Stimulated activated CD8-positive, alpha-beta memory T cell treated with anti-CD3 and anti-CD28 coated beads, Interleukin-12 subunit alpha, Interleukin-12 subunit beta, amount 100 ng/mL, for 24 hours (primary cell): ENCODE data around the gene ICA1.

Source experiments
- DNase-seq: peaks from one replicate; pipeline ENCODE4 v3.0.0-alpha.2; 2020; ENCODE audit errors: extremely low read depth

Gene ICA1

GRCh38 chr7:8228068-8228467, 33.9 kb downstream of the ICA1 start:
- no peak for DNase-seq

- no peak for DNase-seq
Measured at GRCh38 chr7:8227261-8227660, 34.7 kb downstream of the ICA1 start.

GRCh38 chr7:8226501-8226900, 35.5 kb downstream of the ICA1 start:
- DNase-seq: no peak

DNA sequence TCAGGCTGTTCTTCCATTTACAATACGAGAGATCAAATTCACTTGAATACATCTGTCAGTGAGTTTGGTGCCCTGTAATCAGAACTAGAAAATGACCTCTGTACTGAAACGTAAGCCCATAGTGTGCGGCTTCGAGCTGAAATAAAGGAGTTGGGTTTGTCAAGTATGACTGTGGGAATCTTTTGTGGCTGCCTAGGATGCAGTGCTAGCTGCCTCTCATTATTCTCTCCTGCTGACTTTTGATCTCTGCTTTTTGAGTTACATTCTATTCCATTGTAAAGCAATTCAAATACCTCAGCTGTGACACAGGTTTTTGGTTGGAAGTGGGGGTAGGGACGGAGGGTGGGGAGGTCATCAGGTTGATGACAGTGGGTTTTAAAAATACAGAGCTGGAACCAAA, 40.4 kb downstream of the ICA1 start:
- no peak for DNase-seq

- DNase-seq: no peak
Measured at GRCh38 chr7:8221101-8221495, 40.9 kb downstream of the ICA1 start.

DNA sequence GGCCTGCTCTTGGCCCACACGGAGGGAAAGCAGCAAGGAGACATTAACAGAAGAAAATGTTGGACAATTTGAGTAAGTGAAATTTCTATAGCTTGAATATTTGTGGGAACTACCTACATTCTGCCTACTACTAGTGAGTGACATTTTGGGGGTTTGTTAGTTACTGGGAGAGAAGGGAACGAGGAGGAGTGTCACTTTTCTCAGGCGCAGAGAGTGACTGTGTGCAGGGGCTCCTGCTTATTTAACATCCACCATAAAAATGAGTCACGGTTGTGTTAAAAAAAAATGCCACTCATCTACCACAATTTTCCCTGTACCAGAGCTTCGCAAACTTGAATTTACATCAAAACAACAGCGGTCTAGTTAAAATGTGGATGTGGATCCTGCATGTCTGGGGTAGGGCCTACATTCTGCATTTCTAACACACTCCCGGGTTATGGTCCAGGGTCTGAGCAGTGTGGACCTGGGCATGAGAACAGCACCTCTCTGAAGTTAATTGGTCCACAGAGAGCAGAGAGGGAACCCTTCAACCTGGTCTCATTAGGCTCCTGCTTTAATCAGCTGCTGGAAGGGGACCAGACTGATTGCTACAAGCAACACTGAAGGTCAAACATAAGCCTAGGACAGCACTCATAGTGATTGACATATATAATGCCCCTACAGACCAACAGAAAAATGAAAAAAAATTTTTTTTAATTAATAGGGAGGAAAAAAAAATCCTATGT, 41.4 kb downstream of the ICA1 start:
- no peak for DNase-seq

DNA sequence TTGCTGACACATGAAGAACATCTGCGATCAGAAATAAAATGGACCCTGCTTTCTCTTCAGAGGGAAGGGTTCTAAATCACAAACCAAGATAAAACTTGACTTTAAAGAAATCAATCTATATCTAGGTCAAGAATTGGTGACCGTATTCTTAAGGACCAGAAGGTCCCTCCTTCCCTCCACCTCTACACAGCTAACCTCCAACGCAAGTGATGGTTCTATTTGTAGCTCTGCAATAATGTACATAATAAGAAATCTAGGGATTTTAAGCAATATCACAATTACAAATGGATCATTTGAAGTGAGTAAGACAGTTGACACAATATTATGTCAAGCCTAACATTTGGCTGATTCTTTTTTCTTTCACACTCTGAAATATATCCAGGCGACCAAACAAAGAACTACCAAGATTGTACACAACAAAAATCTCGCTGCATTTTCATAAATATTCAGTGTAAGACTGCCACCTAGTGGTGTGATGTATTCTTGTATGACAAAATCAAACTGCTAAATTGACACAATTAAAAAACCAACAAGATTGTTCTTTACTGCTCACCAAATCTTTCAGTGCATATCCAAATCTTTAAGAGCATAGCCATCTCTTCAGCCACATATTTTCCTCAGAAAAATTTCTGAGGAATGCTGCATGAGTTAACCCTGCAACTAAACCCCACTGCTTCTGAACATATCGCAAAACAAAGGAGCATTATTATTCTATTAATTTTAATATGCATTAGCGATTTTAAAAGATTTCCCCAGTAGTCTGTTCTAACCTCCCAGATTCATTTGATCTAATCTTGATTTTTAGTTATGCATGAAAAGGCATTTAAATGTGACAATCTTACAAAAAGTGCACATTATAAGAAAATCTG, 44.5 kb downstream of the ICA1 start:
- DNase-seq: no peak

GRCh38 chr7:8216334-8216690, 45.7 kb downstream of the ICA1 start:
- no peak for DNase-seq

DNA sequence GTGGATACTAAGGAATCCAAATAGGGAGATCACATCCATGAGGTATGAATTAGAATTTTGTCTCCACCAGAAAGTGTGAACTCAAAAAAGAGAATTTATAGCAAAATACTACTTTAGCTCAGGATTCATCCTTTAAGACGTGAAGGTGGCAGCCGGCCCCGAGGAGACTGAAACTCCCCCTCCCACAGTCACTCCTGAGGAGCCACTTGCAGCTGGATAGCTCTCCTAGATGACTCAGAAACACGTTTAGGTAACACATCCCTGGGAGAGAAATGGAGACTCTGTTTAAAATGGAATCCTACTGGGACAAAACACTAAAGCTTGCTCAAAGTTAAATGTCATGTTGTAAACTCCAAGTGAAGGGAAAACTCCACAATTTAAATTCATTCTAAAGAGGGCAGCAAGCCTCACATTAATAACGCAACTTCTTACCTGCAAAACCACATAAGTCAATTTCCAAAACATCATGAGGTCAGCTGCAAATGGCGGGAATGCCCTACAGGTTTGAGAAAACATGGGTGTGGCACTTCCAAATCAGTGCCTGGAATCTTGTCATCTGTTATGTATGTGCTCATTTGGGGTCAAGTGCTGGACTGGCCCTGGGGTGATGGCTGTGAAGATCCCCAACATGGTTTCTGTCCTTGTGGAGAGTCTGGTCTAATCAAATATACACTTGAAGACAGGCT, 46.2 kb downstream of the ICA1 start:
- no peak for DNase-seq

DNA sequence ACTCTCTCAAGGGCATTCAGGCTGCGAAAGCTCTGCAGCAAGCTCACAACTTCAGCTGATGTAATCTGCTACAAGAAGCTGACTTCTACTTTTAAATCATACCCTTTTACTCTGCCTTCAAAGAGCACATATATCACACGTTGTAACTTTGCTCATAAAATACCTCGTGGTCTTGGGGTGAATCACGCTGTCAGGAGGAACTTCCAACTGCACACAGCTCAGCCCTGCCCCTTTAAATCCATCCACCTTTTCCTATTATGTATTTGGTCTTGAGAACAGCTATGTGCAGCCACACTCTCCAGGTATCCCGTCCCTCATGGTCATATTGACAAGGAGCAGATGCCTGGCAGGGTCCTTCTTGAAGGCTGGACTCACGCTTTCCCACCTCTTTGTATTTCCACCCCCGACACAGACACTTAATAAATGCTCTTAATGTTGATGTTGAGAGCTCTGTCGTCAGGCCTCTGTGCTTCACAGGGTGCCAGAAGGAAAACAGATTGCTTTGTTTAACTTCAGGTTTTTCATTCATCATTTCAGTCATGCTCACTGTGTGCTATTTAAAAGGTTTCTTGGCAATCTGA, 47.6 kb downstream of the ICA1 start:
- no peak for DNase-seq

GRCh38 chr7:8213381-8213780, 48.6 kb downstream of the ICA1 start:
- DNase-seq: no peak

GRCh38 chr7:8212638-8213037, 49.3 kb downstream of the ICA1 start:
- no peak for DNase-seq

DNA sequence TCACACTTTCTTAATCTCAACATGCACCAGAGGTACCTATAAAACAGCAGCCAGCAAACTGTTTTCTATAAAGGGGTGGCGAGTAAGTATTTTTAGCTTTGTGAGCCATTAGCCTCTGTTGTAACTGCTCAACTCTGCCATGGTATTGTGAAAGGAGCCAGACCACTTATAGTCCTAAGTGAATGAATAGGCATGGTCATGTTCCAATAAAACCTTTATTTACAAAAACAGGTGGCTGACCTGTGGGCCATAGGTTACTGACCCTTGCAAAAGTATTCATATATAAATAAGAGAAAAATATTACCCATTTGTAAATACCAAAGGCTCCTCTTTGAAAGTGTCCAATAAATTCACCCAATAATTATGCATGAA, 50.3 kb downstream of the ICA1 start:
- no peak for DNase-seq

- no peak for DNase-seq
Measured at GRCh38 chr7:8210845-8211724, 50.9 kb downstream of the ICA1 start.

DNA sequence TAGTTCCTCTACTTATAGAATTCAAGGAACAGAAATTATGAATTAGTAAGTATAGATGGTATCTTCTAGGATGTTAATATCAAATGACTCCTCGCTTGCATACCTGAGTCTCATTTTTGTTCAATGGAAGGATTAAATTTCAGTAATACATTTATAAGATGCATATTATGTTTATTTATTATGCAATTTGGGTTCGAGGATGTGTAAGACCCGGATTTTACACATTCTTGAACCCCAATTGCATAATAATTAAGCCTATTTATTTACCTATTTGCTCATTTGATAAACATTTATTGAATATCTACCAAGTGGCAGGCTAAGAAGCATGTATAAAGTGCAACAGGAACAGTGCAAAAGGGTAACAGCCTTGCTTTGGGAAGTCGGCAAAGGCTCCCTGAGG, 52.6 kb downstream of the ICA1 start:
- DNase-seq: no peak

DNA sequence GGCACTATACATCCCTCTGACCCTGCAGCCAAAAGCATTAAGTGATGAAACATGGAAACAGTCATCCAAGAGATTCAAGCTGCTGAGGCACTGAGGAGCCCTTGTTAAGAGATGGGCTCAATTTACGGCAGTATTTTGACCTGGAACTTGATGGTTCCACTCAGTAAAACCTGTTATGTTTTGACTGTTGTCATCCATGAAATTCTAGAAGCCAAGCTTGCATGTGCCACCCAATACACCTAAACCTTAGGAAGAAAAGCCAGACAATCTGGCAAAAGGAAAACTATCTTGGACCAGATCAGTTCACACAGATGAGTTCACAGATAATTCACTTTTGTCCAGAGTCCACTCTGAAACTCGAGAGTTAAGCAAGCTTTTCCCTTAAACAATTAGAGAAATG, 53.2 kb downstream of the ICA1 start:
- no peak for DNase-seq

DNA sequence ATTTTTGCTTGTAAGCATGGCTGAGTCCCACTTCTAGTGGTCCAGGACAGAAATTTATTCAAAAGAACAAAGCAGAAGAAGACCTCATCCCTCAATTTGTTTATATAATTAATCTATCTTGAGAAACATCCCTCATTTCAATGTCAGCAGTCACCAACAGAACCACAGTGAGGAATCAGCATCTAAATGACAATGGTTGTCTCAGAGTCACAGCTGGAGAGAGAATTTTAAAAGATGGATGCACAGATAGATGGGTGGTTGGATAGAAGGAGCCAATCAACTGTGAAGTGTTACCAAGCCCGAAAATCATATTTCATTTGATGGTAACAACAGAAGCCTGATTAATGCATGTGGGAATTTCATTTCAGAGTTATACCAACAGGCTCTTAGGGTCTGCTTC, 55.0 kb downstream of the ICA1 start:
- no peak for DNase-seq

DNA sequence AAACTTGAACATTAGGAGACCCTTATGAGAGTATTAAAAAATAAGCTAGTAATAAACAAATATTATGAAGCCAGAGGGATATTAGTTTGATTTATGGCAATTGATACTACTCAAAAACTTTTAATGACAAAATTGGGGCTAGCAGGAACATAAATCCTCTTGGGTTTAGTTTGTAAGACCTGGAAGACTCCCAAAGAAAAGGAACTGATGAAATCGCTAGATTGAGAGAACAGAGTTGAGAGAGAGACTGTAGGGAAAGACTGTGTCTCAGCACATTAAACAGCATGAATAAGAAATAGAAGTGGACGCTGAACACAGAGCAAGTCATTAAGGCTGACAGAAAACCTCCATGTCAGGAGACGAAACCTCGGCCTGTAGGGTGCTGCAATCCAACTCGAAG, 56.4 kb downstream of the ICA1 start:
- no peak for DNase-seq

DNA sequence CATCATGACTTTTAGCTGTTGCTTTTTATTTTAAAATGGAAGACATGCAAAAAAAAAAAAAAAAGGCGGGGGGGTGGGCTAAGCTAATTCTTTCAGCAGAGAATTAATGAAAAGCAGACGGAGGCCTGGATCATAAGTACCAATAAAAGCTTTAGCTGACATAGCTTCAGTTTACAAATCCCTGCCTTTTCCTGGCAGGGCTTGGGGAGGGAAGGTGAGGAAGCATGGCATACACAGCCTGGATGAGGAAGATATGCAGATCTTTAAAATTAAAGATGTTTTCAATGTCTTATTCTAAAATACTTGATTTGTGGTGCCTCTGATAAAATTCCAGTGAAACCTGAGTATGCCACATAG, 57.0 kb downstream of the ICA1 start:
- no peak for DNase-seq

DNA sequence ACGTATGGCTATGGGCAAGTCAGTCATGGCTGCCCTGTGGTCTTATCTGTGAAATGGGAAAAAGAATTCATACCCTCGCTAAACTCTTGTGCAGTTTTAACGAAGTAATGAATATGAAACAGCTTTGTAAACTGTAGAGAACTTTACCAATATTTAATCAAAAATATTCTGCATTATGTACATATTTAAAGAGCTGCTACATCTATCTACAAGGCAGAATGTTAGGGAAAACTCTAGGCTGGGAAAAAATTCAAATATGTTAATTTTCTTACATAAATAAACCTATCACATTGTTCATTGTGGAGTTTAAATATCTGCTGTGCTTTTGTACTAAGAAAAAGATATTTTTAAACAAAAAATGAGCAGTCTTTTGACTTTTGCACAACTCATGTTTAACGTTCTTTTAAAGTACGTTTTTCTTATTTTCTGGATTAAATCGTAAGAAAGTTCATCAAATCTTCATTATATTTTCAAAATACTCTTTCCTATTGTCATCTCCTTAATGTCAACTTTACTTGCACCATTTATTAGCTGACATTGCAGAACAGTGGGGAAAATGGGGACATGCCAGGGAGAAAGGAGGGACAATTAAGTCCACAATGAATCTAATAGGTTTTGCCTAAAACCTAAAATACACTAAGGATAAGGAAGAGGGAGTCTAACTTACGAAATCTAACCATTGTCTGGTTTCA, 57.5 kb downstream of the ICA1 start:
- no peak for DNase-seq

- no peak for DNase-seq
Measured at GRCh38 chr7:8201846-8202441, 60.0 kb downstream of the ICA1 start.
